ENCODE data around the gene S100PBP. TPM values are rescaled to one million over a fixed set of nuclear protein-coding genes. Genes with fewer than 3 reads are reported as not detected.

The S100PBP gene
- polyA plus RNA-seq, 1 experiment, result 20.7 TPM

- TF ChIP-seq CTCF (IDR thresholded peaks at IDR 0.05; ENCODE audit: insufficient read depth, low read depth, low read length), result no peak
- no peak for DNase-seq (ENCODE audit: low read depth)
- CTCF ChIA-PET, result interaction anchor here (1.3 kb wide), 1 partner anchor 97 kb away, joined by 3 read pairs; no protein-coding TSS in a partner anchor
- H3K36me3 ChIP-seq (ENCODE audit: control insufficient read depth, insufficient read depth, low read length), result peaks cover 16% of the 10 kb centered on the region
- H3K27me3 ChIP-seq (ENCODE audit: control insufficient read depth, insufficient read depth, low read length), result no peaks in the 10 kb centered on the region
- POLR2A ChIA-PET, result no interaction called here
- no peak overlapping the region for H3K4me3 ChIP-seq (ENCODE audit: low read depth, low read length)
These were observed 8.9 kb upstream of the S100PBP start for GRCh38 chr1:32808580-32808979.

GRCh38 chr1:32810358-32810757 lies 7.1 kb upstream of the S100PBP start:
- POLR2A ChIA-PET, result no interaction called here

GRCh38 chr1:32811265-32811664 lies 6.2 kb upstream of the S100PBP start:
- Histone ChIP-seq H3K4me3 (ENCODE audit: low read depth, low read length) (no peak overlapping the region), H3K36me3 (ENCODE audit: control insufficient read depth, insufficient read depth, low read length) (peaks cover 16% of the 10 kb centered on the region), H3K27me3 (ENCODE audit: control insufficient read depth, insufficient read depth, low read length) (no peaks in the 10 kb centered on the region)
- CTCF ChIA-PET, result no interaction called here
- POLR2A ChIA-PET, result no interaction called here
- no peak for TF ChIP-seq CTCF (IDR thresholded peaks at IDR 0.05; ENCODE audit: insufficient read depth, low read depth, low read length)
- no peak for DNase-seq (ENCODE audit: low read depth)

More at GRCh38 chr1:32810358-32810757, 7.1 kb upstream of the S100PBP start:
- DNase-seq (ENCODE audit: low read depth), result no peak
- Histone ChIP-seq H3K4me3 (ENCODE audit: low read depth, low read length) (no peak overlapping the region), H3K36me3 (ENCODE audit: control insufficient read depth, insufficient read depth, low read length) (peaks cover 18% of the 10 kb centered on the region), H3K27me3 (ENCODE audit: control insufficient read depth, insufficient read depth, low read length) (no peaks in the 10 kb centered on the region)
- no peak for TF ChIP-seq CTCF (IDR thresholded peaks at IDR 0.05; ENCODE audit: insufficient read depth, low read depth, low read length)
- CTCF ChIA-PET, result interaction anchor here (1.0 kb wide), 1 partner anchor 12 kb away, joined by 3 read pairs; no protein-coding TSS in a partner anchor

- H3K4me3 ChIP-seq (ENCODE audit: low read depth, low read length), result no peak overlapping the region
- H3K36me3 ChIP-seq (ENCODE audit: control insufficient read depth, insufficient read depth, low read length), result peaks cover 15% of the 10 kb centered on the region
- no peak for TF ChIP-seq CTCF (IDR thresholded peaks at IDR 0.05; ENCODE audit: insufficient read depth, low read depth, low read length)
- ChIA-PET CTCF (interaction anchor here (0.7 kb wide), 1 partner anchor 11 kb away, joined by 3 read pairs; no protein-coding TSS in a partner anchor), POLR2A (no interaction called here)
- H3K27me3 ChIP-seq (ENCODE audit: control insufficient read depth, insufficient read depth, low read length), result no peaks in the 10 kb centered on the region
- no peak for DNase-seq (ENCODE audit: low read depth)
These were observed 5.5 kb upstream of the S100PBP start for GRCh38 chr1:32811917-32812316.

GRCh38 chr1:32813941-32814739 lies 3.3 kb upstream of the S100PBP start:
- DNase-seq (ENCODE audit: low read depth), result no peak
- peaks cover 12% of the 10 kb centered on the region for H3K36me3 ChIP-seq (ENCODE audit: control insufficient read depth, insufficient read depth, low read length)
- H3K4me3 ChIP-seq (ENCODE audit: low read depth, low read length), result no peak overlapping the region
- ChIA-PET POLR2A (no interaction called here), CTCF (no interaction called here)
- TF ChIP-seq CTCF (IDR thresholded peaks at IDR 0.05; ENCODE audit: insufficient read depth, low read depth, low read length), result no peak
- H3K27me3 ChIP-seq (ENCODE audit: control insufficient read depth, insufficient read depth, low read length), result no peaks in the 10 kb centered on the region

Measured in BJ (cell line).